HL-60/S4 treated with phorbol 12-myristate 13-acetate at 8.2 ng/mL for 4 days and 3 days (cell line): Measurements from ENCODE around the gene SAPCD1.
"Not testable (repeated sequence)": the region's sequence is repeated elsewhere in the genome, so short reads cannot be mapped to it uniquely, and the experiment has no call there.

Experiments
- in situ Hi-C: fragments of 300-500 bp; cut with MboI; formaldehyde crosslinking; loops from 2 replicates; pipeline ENCODE4 v1.15.0; 2022; ENCODE audit warnings: low sequenced_read_pairs

The SAPCD1 gene

DNA sequence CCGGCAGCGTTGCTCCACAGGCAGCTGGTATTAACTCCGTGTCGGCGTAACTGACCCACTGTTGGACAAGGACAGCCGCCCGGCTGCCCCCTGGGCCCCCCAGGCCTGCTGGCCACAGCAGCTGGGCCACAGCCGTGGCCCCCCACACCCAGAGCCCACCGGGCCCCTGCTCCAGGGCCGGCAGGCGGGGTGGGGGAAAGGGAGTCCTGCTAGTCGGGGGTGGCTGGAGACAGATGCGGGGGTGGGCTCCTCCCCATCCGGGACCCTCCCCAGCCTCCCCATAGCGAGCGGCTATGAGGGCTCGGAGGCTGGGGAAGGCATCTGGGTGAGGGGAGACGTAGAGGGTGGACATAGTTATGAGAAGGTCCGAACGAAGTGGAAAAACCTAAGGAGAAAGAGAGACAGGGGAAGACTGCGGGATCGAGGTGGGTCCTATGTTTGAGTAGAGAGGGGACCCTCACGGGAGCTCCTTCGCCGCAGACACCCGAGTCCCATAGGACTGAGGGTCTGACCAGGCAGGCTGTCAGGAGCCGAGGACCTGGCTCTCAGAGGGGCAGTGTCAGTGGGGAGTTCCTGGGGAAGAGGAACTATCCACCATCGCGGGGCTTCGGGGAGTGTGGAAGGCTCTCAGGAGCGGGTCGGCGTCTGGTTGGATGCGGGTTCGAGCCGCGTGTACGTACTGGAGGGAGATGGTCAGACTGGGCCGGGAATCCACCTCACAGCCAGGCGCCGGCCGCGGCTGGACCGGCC lies 32.6 kb downstream of the SAPCD1 start:
- in situ Hi-C loops, result no loop called here

DNA sequence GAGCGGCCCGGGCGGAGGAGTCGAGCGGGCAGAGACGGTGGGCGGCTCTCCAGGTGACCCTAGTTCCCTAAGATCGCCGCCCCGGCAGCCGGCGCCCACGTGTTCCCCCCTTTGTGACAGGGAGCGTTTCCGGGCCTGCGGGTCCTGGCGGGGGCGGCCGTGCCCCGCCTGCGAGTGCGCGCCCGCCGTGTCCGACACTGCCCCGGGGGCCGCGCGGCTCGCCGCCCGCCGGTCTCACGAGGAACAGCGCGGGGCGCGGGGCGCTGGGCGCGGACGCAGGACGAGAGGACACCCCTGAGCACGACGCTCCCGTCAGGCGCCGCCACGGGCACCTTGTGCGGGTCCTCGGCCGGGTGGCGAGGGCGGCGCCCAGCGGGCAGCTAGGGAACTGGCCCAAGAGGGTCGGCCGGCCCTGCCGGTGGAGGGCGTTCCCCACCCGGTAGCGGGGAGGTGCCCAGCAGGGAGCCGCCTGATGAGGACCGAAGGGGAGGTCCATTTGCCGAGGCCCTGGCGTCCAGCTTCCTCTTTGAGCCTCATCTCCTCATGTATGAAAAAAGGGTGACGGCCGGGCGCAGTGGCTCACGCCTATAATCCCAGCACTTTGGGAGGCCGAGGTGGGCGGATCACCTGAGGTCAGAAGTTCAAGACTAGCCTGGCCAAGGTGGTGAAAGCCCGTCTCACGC lies 33.3 kb downstream of the SAPCD1 start, which contains the start of gene VARS1:
Gene VARS1, minus strand, starts transcription at position 137 of the 683 bp plus-strand sequence. CDS start 535 bp downstream, outside the sequence.
- in situ Hi-C loops, result no loop called here

DNA sequence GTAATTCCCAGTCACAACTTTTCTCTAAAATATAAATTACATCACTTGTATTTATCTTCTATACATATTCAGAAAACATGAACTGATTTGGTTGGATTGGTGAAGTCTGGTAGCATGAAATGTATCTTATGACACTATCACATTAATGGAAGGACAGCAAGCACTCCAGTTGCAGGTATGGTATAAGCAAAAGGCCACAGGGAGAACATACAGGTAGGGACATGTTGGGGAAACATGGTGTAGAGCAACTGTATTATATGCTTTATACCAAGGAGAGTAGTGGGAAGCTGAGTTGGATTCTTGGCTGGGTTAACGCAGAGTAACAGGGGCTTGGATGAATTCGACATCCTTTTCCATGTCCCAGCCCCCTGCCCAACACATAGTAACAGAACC lies 34.5 kb downstream of the SAPCD1 start:
- in situ Hi-C loops, result no loop called here

DNA sequence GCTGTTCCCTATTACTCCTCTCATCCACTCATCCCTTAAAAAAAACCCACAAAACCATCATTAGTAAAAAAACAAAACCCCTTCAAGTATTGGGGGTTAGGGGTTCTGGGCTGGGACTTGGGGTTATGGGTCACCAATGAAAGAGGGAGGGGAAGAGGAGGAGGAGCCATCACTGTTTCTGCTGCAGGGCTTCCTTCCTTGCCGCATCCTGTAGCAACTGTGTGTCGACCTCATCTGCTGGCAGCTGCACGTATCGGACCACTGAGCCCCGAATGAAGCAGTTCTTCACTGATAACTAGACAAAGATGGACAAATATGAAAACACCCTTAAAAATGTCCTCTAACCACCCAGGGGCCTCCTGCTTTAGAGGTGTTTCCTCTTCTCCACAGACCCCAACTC lies 35.1 kb downstream of the SAPCD1 start:
- in situ Hi-C loops, result no loop called here

DNA sequence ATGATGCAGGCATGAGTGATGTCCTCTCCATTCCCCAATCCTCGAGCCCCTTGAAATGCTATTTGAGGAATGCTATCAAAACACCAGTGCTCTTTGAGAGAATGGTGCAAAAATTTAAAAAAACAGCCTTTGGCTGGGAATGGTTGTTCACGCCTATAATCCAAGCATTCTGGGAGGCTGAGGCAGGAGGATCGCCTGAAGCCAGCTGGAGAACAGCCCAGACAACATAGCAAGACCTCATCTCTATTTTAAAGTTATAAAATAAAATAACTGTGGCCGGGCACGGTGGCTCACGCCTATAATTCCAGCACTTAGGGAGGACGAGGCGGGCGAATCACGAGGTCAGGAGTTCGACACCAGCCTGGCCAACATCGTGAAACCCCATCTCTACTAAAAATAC lies 37.3 kb downstream of the SAPCD1 start:
- in situ Hi-C loops, result no loop called here

DNA sequence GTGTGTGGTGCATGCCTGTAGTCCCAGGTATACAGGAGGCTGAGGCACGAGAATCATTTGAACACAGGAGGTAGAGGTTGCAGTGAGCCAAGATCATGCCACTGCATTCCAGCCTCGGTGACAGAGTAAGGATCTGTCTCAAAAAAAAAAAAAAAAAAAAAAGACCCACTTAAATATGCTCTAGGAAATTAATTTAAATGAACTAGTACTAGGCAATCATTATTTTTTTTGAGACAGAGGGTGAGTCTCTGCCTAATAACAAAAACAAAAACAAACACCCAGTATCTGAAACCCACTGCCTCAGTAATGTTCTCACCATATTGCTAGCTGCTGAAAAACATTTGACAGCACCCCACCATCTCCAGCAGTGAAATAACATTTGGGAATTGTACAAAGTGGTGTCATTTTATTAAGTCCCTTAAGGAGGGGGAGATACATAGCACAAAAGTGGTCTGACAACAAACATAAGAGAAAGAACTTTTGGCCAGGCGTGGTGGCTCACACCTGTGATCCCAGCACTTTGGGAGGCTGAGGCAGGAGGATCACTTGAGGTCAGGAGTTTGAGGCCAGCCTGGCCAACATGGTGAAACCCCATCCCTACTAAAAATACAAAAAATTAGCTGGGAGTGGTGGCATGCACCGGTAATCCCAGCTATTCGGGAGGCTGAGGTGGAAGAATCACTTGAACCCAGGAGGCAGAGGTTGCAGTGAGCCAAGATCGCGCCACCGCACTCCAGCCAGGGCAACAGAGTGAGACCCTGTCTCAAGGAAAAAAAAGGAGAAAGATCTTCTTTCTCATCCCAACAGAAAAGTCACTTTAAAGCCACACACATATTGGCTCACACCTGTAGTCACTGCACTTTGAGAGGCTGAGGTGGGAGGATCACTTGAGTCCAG lies 38.8 kb downstream of the SAPCD1 start:
- in situ Hi-C loops, result not testable (repeated sequence)

DNA sequence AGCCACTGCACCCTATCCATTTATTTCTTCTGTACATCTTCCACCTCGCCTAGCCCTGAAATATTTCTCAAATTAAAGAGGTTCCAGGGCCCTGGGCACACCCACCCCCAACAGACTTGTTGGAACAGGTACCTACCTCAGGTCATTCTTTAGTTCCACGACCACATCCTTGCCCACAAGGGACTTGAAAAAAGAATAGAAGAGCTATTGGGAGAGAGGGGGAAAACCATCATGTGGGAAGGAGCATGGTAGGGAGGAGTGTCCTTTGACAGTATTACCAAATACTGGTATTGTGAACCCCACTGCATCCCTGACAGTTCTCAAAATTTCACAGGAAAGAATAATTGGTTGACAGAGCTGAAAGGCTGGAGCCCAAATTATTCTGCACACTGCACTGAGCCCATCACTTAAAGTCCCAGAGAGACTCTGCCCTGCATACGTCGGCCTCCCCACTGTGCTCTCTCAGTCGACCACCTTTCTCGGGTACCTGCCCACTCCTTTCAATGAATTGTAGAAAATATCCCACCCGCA lies 43.5 kb downstream of the SAPCD1 start:
- in situ Hi-C loops, result no loop called here

DNA sequence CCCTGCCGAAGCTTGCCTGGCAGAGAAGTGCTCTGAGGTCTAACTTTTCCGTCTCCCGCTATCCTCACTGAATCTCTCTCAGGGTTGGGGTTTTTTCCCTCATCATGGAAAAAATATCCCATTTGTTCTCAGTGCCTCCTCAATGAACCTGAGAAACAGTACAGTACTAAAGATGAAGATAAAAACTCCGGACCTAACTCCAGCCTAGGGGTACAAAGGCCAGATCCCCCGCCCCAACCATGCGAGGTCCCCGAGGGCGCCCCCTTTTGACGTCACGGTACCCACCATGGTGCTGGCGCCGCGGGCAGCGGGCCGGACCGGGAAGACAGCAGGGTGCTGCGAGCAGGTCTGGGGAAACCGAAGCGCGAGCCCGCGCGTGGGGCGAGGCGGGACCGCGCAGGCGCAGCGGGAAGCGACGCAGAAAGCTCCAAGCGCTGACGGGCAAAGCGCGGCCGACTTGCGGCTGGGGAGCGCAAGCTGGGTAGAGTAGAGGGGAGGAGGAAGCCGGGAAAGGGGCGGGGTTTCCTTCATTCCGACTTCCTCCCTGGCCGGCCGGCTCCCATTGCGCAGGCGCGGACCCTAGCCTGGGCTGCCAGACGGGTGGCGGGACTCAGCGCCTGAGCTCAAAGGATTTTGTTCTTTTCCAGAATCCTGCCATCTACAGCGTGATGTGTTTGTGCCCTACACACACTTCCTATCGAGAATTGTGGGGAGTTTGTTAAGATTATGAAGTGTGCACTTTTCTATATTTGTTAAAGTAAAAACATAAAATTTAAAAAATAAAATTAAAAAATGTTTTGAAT lies 44.2 kb downstream of the SAPCD1 start, which contains the start of gene LSM2:
Gene LSM2, minus strand, starts transcription at position 497 of the 803 bp plus-strand sequence. Its CDS starts 209 bp downstream, at position 288.
- in situ Hi-C loops, result no loop called here

DNA sequence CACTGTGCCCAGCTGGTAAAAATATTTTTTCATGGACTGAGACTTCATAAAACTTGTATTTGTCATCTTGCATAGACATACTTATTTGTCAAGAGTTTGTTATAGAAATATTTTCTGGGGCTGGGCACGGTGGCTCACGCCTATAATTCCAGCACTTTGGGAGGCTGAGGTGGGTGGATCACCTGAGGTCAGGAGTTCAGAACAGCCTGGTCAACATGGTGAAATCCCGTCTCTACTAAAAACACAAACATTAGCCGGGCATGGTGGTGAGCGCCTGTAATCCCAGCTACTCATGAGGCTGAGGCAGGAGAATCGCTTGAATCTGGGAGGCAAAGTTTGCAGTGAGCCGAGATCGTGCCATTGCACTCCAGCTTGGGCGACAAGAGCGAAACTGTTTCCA lies 46.1 kb downstream of the SAPCD1 start:
- in situ Hi-C loops, result not testable (repeated sequence)

DNA sequence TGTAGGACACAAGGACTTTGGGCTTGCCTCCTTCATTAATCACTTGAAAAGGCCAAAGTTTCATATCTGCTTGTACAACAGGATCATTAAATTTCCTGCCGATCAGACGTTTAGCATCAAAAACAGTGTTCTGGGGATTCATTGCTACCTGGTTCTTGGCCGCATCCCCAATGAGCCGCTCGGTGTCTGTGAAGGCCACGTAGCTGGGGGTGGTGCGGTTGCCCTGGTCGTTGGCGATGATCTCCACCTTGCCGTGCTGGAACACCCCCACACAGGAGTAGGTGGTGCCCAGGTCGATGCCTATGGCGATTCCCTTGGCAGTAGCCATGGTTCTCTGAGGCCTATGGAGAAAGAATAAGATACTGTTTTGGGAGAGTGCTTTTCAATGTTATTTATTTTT lies 49.2 kb downstream of the SAPCD1 start:
- in situ Hi-C loops, result no loop called here

DNA sequence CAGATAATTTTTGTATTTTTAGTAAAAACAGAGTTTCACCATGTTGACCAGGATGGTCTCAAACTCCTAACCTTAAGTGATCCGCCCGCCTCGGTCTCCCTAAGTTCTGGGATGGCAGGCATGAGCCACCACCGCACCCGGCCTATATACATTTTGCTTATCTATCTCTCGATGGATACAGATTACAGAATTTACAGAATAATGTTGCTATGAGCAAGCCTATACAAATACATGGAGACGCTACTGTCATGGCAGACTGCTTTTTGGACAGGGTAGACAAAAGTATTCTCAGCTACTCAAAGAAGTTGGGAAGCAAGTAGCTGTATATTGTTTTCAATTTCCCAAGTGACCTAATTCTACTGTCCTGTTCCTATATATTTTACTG lies 51.0 kb downstream of the SAPCD1 start:
- in situ Hi-C loops, result no loop called here
